PFSK-1 (cell line): Measurements from ENCODE around the gene PHACTR1.

Experiments used
- FOXP2 ChIP-seq: optimal IDR thresholded peaks from 2 replicates; pipeline ENCODE3; 2011; ENCODE audit warnings: borderline replicate concordance, control low read depth, inconsistent platforms; ENCODE audit not compliant: insufficient read depth; ENCODE audit errors: extremely low read length, extremely low read depth
- POLR2AphosphoS5 ChIP-seq: IDR thresholded peaks from 2 replicates; pipeline ENCODE4 v1.6.1; 2012; ENCODE audit warnings: low read depth, mild to moderate bottlenecking, control low read depth, low read length, moderate library complexity
- SIN3A ChIP-seq: IDR thresholded peaks from 2 replicates; pipeline ENCODE4 v1.6.1; 2012; ENCODE audit warnings: mild to moderate bottlenecking, low read length, moderate library complexity, borderline replicate concordance; ENCODE audit not compliant: insufficient read depth
- TAF1 ChIP-seq: IDR thresholded peaks from 2 replicates; pipeline ENCODE4 v1.6.1; 2012; ENCODE audit warnings: low read length, control low read depth, borderline replicate concordance; ENCODE audit not compliant: insufficient read depth
- TF ChIP-seq, protein P1 (sequence below), 2 experiments: IDR thresholded peaks; 2 replicates each; pipeline versions ENCODE4 v1.6.1 to v1.8.0; 2011 to 2012; ENCODE audit warnings: low read depth in 2 of 2, low read length in 2 of 2, control low read depth in 1 of 2, inconsistent platforms in 1 of 2, mild to moderate bottlenecking in 1 of 2, moderate library complexity in 1 of 2; ENCODE audit not compliant: insufficient read depth in 1 of 2

DNA sequence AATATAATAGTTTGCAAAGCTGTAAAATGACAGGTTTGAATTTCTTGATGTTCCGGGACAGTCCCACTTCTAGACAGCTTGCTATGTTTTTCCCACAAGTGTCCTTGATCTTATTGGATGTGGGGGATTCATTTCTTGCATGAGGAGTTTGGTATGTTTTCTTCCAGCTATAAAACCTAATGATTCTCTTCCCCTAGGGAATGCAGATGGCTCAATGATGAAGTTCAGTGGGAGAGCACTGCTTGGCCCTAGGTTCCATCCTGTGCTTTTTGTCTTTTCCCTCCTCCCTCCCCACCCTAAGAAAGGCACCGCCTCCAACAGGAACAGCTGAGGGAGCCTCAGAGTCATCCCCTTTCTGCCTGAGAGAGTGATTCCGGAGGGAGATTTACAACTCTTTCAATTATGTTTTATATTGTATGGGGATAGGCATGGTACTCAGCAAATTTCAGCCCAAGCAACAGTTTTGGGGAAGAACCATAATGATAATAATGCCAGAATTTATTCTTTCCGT is 149.2 kb downstream of the PHACTR1 start:
- no peak for TF ChIP-seq POLR2AphosphoS5
- TF ChIP-seq TAF1: no peak
- TF ChIP-seq FOXP2: no peak
- TF ChIP-seq SIN3A: no peak
- TF ChIP-seq, protein P1, sequence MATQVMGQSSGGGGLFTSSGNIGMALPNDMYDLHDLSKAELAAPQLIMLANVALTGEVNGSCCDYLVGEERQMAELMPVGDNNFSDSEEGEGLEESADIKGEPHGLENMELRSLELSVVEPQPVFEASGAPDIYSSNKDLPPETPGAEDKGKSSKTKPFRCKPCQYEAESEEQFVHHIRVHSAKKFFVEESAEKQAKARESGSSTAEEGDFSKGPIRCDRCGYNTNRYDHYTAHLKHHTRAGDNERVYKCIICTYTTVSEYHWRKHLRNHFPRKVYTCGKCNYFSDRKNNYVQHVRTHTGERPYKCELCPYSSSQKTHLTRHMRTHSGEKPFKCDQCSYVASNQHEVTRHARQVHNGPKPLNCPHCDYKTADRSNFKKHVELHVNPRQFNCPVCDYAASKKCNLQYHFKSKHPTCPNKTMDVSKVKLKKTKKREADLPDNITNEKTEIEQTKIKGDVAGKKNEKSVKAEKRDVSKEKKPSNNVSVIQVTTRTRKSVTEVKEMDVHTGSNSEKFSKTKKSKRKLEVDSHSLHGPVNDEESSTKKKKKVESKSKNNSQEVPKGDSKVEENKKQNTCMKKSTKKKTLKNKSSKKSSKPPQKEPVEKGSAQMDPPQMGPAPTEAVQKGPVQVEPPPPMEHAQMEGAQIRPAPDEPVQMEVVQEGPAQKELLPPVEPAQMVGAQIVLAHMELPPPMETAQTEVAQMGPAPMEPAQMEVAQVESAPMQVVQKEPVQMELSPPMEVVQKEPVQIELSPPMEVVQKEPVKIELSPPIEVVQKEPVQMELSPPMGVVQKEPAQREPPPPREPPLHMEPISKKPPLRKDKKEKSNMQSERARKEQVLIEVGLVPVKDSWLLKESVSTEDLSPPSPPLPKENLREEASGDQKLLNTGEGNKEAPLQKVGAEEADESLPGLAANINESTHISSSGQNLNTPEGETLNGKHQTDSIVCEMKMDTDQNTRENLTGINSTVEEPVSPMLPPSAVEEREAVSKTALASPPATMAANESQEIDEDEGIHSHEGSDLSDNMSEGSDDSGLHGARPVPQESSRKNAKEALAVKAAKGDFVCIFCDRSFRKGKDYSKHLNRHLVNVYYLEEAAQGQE (IDR thresholded peaks at IDR 0.05; ENCODE audit: insufficient read depth in 1 of 2, low read depth in 2 of 2, low read length in 2 of 2): no peak
